IMR-90 (cell line): ENCODE measurements around the gene DUSP16. TPM values are rescaled to one million over a fixed set of nuclear protein-coding genes. Genes with fewer than 3 reads are reported as not detected.

ENCODE experiments used
- ATAC-seq: fragments of 200-7000 bp; cut with Tn5 transposase; 2 replicates; pipeline ENCODE4 v1.9.1; 2020; ENCODE audit warnings: low read depth, mild to moderate bottlenecking, moderate library complexity
- BruUV-seq: library from RNA; stranded (reverse); fragments of 400-500 nt; replicated peaks from 2 replicates; lab custom pipeline; 2021; lab: Mats Ljungman, UMichigan
- CTCF ChIA-PET: fragments of 300-600 bp; formaldehyde crosslinking; extraction: SDS; loops from one replicate; lab custom pipeline; 2021; ENCODE audit warnings: antibody characterized with exemption; lab: Yijun Ruan, JAX
- POLR2A ChIA-PET: fragments of 300-600 bp; sonication (Branson Sonifier 250); formaldehyde crosslinking; loops from one replicate; lab custom pipeline; 2022; ENCODE audit warnings: antibody characterized with exemption; ENCODE audit not compliant: unreplicated experiment; lab: Charles Lee
- DNase-seq: peaks from one replicate; pipeline ENCODE4 v3.0.0; 2013
- H2AFZ ChIP-seq: replicated peaks from 2 replicates; pipeline ENCODE3; 2013; ENCODE audit warnings: low read length, mild to moderate bottlenecking; ENCODE audit not compliant: poor library complexity
- H2AK5ac ChIP-seq: 2 replicates; pipeline ENCODE4 v1.6.1; 2013; ENCODE audit warnings: low read depth, low read length, inconsistent platforms
- H2AK9ac ChIP-seq: replicated peaks from 2 replicates; pipeline ENCODE3; 2013; ENCODE audit warnings: mild to moderate bottlenecking, low read depth, low read length, moderate library complexity; ENCODE audit not compliant: poor library complexity
- H2BK120ac ChIP-seq: 2 replicates; pipeline ENCODE4 v1.6.1; 2013; ENCODE audit warnings: low read depth, low read length, inconsistent platforms
- H2BK15ac ChIP-seq: 3 replicates; pipeline ENCODE4 v1.6.1; 2013; ENCODE audit warnings: low read depth, low read length, inconsistent platforms
- H2BK20ac ChIP-seq: 2 replicates; pipeline ENCODE4 v1.6.1; 2013; ENCODE audit warnings: low read depth, mild to moderate bottlenecking, inconsistent platforms, low read length, moderate library complexity
- H2BK5ac ChIP-seq: 2 replicates; pipeline ENCODE4 v1.6.1; 2013; ENCODE audit warnings: mild to moderate bottlenecking, low read depth, low read length, inconsistent platforms; ENCODE audit not compliant: poor library complexity, severe bottlenecking
- H3K14ac ChIP-seq: replicated peaks from 2 replicates; pipeline ENCODE4 v1.6.1; 2013; ENCODE audit warnings: low read depth, low read length, inconsistent platforms
- H3K18ac ChIP-seq: 2 replicates; pipeline ENCODE4 v1.6.1; 2013; ENCODE audit warnings: low read depth, low read length, control low read depth
- H3K23ac ChIP-seq: 2 replicates; pipeline ENCODE4 v1.6.1; 2013; ENCODE audit warnings: low read depth, low read length, inconsistent platforms
- H3K27ac ChIP-seq: 2 replicates; pipeline ENCODE4 v1.5.1; 2013; ENCODE audit warnings: mild to moderate bottlenecking, control low read depth, low read length; ENCODE audit not compliant: insufficient read depth
- H3K27me3 ChIP-seq: 2 replicates; pipeline ENCODE4 v1.6.1; 2013; ENCODE audit warnings: low read length; ENCODE audit not compliant: control insufficient read depth, insufficient read depth
- H3K36me3 ChIP-seq: 2 replicates; pipeline ENCODE4 v1.6.1; 2013; ENCODE audit warnings: low read length, mixed read lengths; ENCODE audit not compliant: control insufficient read depth, insufficient read depth
- H3K4ac ChIP-seq: 2 replicates; pipeline ENCODE4 v1.6.1; 2013; ENCODE audit warnings: low read depth, low read length, inconsistent platforms
- H3K4me1 ChIP-seq: 2 replicates; pipeline ENCODE4 v1.6.1; 2013; ENCODE audit warnings: low read length, mixed read lengths; ENCODE audit not compliant: control insufficient read depth, insufficient read depth
- H3K4me2 ChIP-seq: 2 replicates; pipeline ENCODE4 v1.6.1; 2013; ENCODE audit warnings: low read depth, mild to moderate bottlenecking, control low read depth, low read length, moderate library complexity
- H3K4me3 ChIP-seq: 2 replicates; pipeline ENCODE4 v1.5.1; 2013; ENCODE audit warnings: low read depth, mild to moderate bottlenecking, control low read depth, low read length, moderate library complexity; ENCODE audit not compliant: insufficient read depth
- H3K56ac ChIP-seq: 2 replicates; pipeline ENCODE4 v1.6.1; 2013; ENCODE audit warnings: low read length, inconsistent platforms; ENCODE audit not compliant: insufficient read depth; ENCODE audit errors: extremely low read depth
- H3K79me1 ChIP-seq, 2 experiments: 2 replicates each; pipeline ENCODE4 v1.6.1; 2013; ENCODE audit warnings: low read length in 2 of 2, inconsistent platforms in 1 of 2, low read depth in 1 of 2
- H3K9ac ChIP-seq: 2 replicates; pipeline ENCODE4 v1.6.1; 2013; ENCODE audit warnings: low read depth, low read length, control low read depth
- H3K9me1 ChIP-seq: 2 replicates; pipeline ENCODE4 v1.6.1; 2013; ENCODE audit warnings: low read length, inconsistent platforms; ENCODE audit not compliant: insufficient read depth
- H3K9me3 ChIP-seq: 2 replicates; pipeline ENCODE4 v1.6.1; 2013; ENCODE audit warnings: low read length; ENCODE audit not compliant: control insufficient read depth, insufficient read depth
- H4K20me1 ChIP-seq: 2 replicates; pipeline ENCODE4 v1.6.1; 2013; ENCODE audit warnings: low read length, inconsistent platforms; ENCODE audit not compliant: insufficient read depth
- H4K5ac ChIP-seq: 2 replicates; pipeline ENCODE4 v1.6.1; 2013; ENCODE audit warnings: mild to moderate bottlenecking, low read depth, low read length, control low read depth
- H4K8ac ChIP-seq, 2 experiments: 2 replicates each; pipeline ENCODE4 v1.6.1; 2013; ENCODE audit warnings: low read depth in 2 of 2, low read length in 2 of 2, control low read depth in 1 of 2, inconsistent platforms in 1 of 2
- H4K91ac ChIP-seq: 2 replicates; pipeline ENCODE4 v1.6.1; 2013; ENCODE audit warnings: low read depth, low read length, inconsistent platforms; ENCODE audit not compliant: insufficient read depth
- MAFK ChIP-seq: IDR thresholded peaks from 2 replicates; pipeline ENCODE4 v1.6.1; 2012; ENCODE audit warnings: low read depth, low read length, improper control_type of control experiment
- MXI1 ChIP-seq: IDR thresholded peaks from 2 replicates; pipeline ENCODE4 v1.6.1; 2012; ENCODE audit warnings: low read depth, mild to moderate bottlenecking, low read length, moderate library complexity, borderline replicate concordance
- NFE2L2 ChIP-seq: fragments of 150-350 bp; IDR thresholded peaks from 2 replicates; pipeline ENCODE4 v1.6.1; 2016; ENCODE audit warnings: low read depth, mild to moderate bottlenecking, low read length
- WGBS, 2 experiments: methylation state at CpG; one replicate each; pipeline versions ENCODE4 v1.1.5 to v1.1.7; 2013; ENCODE audit warnings: missing lambda C conversion rate in 2 of 2; ENCODE audit not compliant: insufficient read length in 1 of 2; ENCODE audit errors: extremely low coverage in 2 of 2; 5-methylcytosine and 5-hydroxymethylcytosine counted together
- dilution Hi-C: fragments of 300-500 bp; cut with HindIII; formaldehyde crosslinking; loops from one replicate; pipeline ENCODE4 v1.14.3; 2018; ENCODE audit warnings: low sequenced_read_pairs; ENCODE audit not compliant: unreplicated experiment
- in situ Hi-C: fragments of 300-500 bp; cut with MboI; formaldehyde crosslinking; loops from 3 replicates; pipeline ENCODE4 v1.14.3; 2019; ENCODE audit warnings: low sequenced_read_pairs, inconsistent platforms, mixed read lengths
- intact Hi-C: fragments of 100-400 bp; cut with micrococcal nuclease; formaldehyde crosslinking; loops from 2 replicates; pipeline ENCODE4 v1.10.0; 2022
- polyA plus RNA-seq, 3 experiments: library from polyadenylated mRNA; depleted of rRNA; stranded (reverse); fragments of >200 nt; gene quantifications; 2 replicates each; pipeline ENCODE4 v1.2.3, GENCODE V29; 2012; ENCODE audit warnings: low replicate concordance in 1 of 3
- total RNA-seq: library from RNA; depleted of rRNA; stranded (reverse); fragments of >200 nt; gene quantifications from 2 replicates; pipeline ENCODE4 v1.2.3, GENCODE V29; 2012

Gene DUSP16
- total and polyA plus RNA-seq, 2 of the 4 experiments (the other 2 are of a cell fraction): 4.7 to 10.0 TPM

- peaks cover 15% of the 10 kb centered on the region for H3K36me3 ChIP-seq
- H2BK120ac ChIP-seq: no peak overlapping the region
- H3K9ac ChIP-seq: no peak overlapping the region
- intact Hi-C loops (no loop called here), in situ Hi-C loops (no loop called here), dilution Hi-C loops (no loop called here)
- H3K4me2 ChIP-seq: no peak overlapping the region
- H3K18ac ChIP-seq: no peak overlapping the region
- H2AK9ac ChIP-seq: no peak overlapping the region
- 0 out of 2 replicates have a peak, but pooled peaks cover 4% of the 10 kb centered on the region for H4K20me1 ChIP-seq
- no peak overlapping the region for H2BK20ac ChIP-seq
- H3K56ac ChIP-seq: no peak overlapping the region
- ATAC-seq (no peak), DNase-seq (no peak)
- H4K8ac ChIP-seq: no peak overlapping the region
- H3K4ac ChIP-seq: no peak overlapping the region
- no peak overlapping the region for H3K4me3 ChIP-seq
- no peaks in the 10 kb centered on the region for H3K27me3 ChIP-seq
- no TSS peak for BruUV-seq
- no peak for TF ChIP-seq MXI1
- no peak for TF ChIP-seq MAFK
- TF ChIP-seq NFE2L2: no peak
- no peak overlapping the region for H4K91ac ChIP-seq
- WGBS, 2 experiments: 100% methylated on average over 5 of the region's 6 CpGs; no CpG with 5 or more reads in 1 of the 2 experiments
- H3K27ac ChIP-seq: no peak overlapping the region
- no peak overlapping the region for H3K23ac ChIP-seq
- H2BK5ac ChIP-seq: no peak overlapping the region
- H3K9me1 ChIP-seq: 0 out of 2 replicates have a peak, but pooled peaks cover 2% of the 10 kb centered on the region
- H3K14ac ChIP-seq: no peak overlapping the region
- no peaks in the 10 kb centered on the region for H3K9me3 ChIP-seq
- H2AK5ac ChIP-seq: no peak overlapping the region
- peaks cover 2% of the 10 kb centered on the region; the same call in 1 of the 2 replicates for H3K4me1 ChIP-seq
- no peak overlapping the region for H2AFZ ChIP-seq
- ChIA-PET POLR2A (no interaction called here), CTCF (no interaction called here)
- H2BK15ac ChIP-seq: no peak overlapping the region
- H3K79me1 ChIP-seq: peaks cover 0 to 7% of the 10 kb centered on the region in 2 experiments; a peak in 1 of 4 replicates
- H4K5ac ChIP-seq: no peak overlapping the region
Observed at GRCh38 chr12:12482959-12483358, 79.7 kb downstream of the DUSP16 start.
